Stimulated activated naive B cell treated with anti-CD40 and anti-IgM and Interleukin-4, amounts not matched to agents 10 μg/mL and 1 μg/mL and 100 μg/mL, for 72 hours (primary cell): ENCODE data around the gene ABCC5.

Experiments used
- ATAC-seq, 2 donors: fragments of 150-1000 bp; cut with Tn5 transposase; replicated peaks; 2 replicates each; pipeline ENCODE4 v1.10.0; 2021; ENCODE audit warnings: moderate library complexity in 1 of 2
- DNase-seq: peaks from one replicate; pipeline ENCODE4 v3.0.0; 2021
- H3K27ac Mint-ChIP-seq: one replicate; pipeline ENCODE4 v1.8.0; 2022; ENCODE audit warnings: mild to moderate bottlenecking, mixed read lengths
- H3K27me3 Mint-ChIP-seq, 2 donors: one replicate each; pipeline ENCODE4 v1.8.0; 2022; ENCODE audit warnings: mixed read lengths in 2 of 2
- H3K36me3 Mint-ChIP-seq, 2 donors: one replicate each; pipeline ENCODE4 v1.8.0; 2022; ENCODE audit warnings: mixed read lengths in 2 of 2, mild to moderate bottlenecking in 1 of 2
- H3K4me1 Mint-ChIP-seq, 2 donors: one replicate each; pipeline ENCODE4 v1.8.0; 2022; ENCODE audit warnings: mixed read lengths in 2 of 2, mild to moderate bottlenecking in 1 of 2
- H3K4me3 Mint-ChIP-seq, 2 donors: one replicate each; pipeline ENCODE4 v1.8.0; 2022; ENCODE audit warnings: mild to moderate bottlenecking in 2 of 2, mixed read lengths in 2 of 2, moderate library complexity in 1 of 2
- H3K9me3 Mint-ChIP-seq, 2 donors: one replicate each; pipeline ENCODE4 v1.8.0; 2022; ENCODE audit warnings: mixed read lengths in 2 of 2, mild to moderate bottlenecking in 1 of 2

The ABCC5 gene

DNA sequence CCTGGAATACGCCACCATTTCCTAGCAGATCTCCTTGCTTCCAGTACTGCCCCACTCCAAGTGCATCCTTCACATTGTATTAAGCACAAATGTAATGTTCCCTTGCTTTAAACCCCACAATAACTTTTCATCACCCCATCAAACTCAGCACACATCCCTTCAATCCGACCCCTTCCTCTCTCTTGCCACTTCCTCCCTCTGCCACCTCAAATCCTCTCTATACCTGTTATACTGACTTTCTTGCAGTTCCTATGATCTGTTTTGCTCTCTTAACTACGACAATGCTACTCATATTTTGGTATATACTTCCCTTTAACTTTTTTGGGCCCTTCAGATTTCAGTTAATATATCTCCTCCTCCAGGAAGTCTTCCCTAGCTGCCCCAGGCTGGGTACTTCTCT, 147.1 kb downstream of the ABCC5 start:
- Mint-ChIP-seq H3K4me1 (peaks cover 12 to 21% of the 10 kb centered on the region in 2 donors), H3K36me3 (peaks cover 10 to 30% of the 10 kb centered on the region in 2 donors), H3K4me3 (no peak overlapping the region), H3K27ac (no peak overlapping the region), H3K27me3 (no peaks in the 10 kb centered on the region), H3K9me3 (no peaks in the 10 kb centered on the region)
- DNase-seq (no peak), ATAC-seq (peak in 1 of 2 donors; percentile 48)
